GM18873 (cell line): ENCODE results near the gene NPR1.

Source experiments
- ATAC-seq: cut with Tn5 transposase; IDR thresholded peaks from one replicate; pipeline ENCODE4 v1.9.1; 2021; ENCODE audit warnings: mild to moderate bottlenecking, moderate library complexity, moderate number of reproducible peaks; ENCODE audit not compliant: unreplicated experiment, low FRiP score

The NPR1 gene

DNA sequence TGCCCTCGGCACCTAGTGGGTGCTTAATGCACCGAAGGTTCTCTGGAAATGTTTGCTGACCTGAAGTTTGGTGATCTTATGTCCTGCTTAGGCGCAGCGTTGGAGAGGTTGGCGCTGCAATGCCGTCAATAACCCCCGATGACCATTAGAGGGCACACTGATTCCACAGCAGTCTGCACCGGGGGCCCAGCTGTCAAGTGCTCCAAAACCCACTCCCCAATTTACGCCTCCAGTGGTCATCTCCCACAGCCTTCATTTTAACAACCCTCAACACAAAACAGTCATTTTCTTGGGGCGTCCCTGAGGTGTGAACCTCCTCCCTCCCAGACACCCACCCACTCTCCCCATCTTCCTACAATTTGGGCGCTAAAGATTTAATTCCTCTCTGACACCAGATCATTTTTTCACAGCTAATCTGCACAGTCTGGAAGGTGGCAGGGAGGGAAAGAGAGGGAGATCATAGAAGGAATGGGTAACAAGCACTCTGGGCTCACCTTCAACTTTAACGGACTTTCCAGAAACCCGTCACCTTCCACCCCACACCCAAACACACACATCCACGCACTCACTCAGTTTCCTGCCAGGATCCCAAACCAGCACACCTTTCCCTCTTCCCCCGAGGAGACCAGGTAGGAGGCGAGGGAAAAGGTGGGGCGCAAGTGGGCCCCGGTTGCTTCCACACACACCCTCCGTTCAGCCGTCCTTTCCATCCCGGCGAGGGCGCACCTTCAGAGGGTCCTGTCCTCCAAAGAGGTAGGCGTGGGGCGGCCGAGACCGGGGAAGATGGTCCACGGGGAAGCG is 570 bp upstream of the NPR1 start:
- ATAC-seq, result no peak

DNA sequence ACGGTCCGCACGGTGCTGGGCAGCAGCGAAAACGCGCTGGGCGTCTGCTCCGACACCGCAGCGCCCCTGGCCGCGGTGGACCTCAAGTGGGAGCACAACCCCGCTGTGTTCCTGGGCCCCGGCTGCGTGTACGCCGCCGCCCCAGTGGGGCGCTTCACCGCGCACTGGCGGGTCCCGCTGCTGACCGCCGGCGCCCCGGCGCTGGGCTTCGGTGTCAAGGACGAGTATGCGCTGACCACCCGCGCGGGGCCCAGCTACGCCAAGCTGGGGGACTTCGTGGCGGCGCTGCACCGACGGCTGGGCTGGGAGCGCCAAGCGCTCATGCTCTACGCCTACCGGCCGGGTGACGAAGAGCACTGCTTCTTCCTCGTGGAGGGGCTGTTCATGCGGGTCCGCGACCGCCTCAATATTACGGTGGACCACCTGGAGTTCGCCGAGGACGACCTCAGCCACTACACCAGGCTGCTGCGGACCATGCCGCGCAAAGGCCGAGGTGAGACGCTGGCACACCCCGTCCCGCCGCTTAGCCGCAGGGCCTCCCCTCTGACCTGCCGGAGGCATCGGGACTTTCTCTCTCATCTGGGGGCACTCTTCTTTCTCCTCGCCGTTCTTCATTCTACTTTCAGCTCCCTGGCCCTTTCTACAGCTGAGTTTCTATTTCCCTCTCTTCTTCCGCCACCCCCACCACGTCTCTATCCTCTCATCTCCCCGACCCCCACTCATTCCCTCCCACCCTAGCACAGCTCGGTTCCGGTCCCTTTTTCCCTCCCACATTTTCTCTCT is 1.0 kb downstream of the NPR1 start:
- no peak for ATAC-seq

DNA sequence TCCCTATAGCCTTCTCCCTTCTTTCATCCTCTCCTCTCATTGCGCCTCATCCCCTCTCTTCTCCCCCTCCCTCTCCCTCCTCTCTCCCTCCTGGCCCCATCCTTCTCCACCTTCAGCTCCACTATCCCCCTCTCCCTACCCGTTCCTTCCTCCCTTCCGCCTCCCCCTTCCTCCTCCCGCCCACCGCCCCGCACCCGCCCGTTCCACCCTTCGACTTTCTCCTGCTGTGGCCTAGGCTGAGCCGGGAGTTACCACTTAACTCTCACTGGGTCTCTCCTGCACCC is 1.6 kb downstream of the NPR1 start:
- no peak for ATAC-seq

DNA sequence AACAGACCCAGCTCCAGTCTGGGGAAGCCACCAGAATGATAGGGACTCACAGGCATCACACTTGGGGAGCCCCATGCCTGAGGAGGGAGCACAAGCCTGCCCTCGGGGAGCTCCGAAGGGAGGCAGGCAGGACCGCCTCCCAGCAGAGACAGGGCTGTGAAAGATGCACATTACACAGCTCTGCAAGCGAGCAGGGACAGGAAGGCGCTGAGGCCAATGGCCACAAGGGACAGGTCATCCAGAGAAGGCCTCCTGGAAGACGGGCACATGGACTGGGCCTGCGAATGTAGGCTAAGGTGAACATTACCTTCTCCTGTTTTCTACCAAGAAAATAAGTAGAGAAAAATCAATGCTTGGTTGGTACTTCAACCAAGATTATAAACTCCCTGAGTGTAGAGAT is 4.2 kb downstream of the NPR1 start:
- ATAC-seq, result no peak

DNA sequence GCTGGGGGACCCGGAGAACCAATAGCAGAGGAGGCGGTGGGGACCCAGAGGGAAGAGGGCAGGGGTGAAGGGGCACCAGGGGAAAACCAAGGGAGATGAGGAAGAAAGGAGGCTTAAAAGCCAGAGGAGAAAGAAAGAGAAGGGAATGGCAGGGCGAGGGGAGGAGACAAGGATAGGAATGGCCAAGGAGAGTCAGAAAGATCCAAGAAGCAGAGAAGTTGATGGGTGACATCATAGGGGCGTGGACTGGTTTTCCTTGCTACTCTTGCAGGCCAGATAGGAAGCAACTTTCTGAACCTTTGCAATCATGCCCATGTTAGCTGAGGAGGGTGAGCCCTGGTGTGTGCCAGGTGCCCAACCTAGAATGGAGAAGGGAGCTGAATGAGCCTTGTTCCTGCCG is 5.4 kb downstream of the NPR1 start:
- no peak for ATAC-seq

DNA sequence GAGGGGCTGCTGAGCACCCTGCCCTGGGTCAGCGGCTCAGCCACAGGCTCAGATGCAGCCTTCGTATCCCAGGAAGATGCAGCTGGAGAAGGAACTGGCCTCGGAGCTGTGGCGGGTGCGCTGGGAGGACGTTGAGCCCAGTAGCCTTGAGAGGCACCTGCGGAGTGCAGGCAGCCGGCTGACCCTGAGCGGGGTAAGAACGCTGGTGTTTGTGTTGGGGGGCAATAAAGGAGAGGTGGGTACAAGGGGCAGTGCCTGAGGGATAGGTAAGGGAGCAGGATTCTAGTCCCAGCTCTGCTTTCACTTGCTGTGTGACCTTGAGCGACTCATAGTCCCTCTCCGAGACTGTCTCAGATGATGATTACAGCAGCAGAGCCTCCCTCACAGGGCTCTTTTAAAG is 6.4 kb downstream of the NPR1 start:
- no peak for ATAC-seq

DNA sequence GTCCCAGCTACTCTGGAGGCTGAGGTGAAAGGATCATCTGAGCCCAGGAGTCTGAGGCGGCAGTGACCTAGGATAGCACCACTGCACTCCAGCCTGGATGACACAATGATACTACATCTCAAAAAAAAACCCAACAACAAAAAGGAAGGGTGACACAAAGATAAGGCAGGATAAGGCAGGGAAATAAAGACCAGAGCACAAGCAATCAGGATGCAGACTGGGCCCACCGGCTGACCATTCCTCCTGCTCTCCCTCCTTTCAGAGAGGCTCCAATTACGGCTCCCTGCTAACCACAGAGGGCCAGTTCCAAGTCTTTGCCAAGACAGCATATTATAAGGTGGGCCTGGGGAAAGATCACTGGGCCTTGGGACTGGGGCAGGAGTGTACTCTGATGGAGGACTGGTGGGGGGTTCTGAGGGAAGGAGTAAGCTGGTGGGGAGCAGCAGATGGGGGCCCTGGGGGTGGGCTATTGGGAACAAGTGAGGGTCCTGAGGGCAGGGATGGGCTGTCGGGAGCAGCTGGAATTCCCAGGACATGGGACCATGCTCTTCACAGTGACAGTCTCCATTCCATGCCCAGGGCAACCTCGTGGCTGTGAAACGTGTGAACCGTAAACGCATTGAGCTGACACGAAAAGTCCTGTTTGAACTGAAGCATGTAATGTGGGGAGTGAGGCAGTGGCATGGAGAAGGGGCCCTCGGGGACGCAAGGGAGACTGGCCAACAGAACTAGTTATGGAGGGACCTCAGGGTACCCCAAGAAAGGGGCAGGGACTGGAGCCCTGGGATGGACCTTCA is 7.3 kb downstream of the NPR1 start:
- no peak for ATAC-seq

DNA sequence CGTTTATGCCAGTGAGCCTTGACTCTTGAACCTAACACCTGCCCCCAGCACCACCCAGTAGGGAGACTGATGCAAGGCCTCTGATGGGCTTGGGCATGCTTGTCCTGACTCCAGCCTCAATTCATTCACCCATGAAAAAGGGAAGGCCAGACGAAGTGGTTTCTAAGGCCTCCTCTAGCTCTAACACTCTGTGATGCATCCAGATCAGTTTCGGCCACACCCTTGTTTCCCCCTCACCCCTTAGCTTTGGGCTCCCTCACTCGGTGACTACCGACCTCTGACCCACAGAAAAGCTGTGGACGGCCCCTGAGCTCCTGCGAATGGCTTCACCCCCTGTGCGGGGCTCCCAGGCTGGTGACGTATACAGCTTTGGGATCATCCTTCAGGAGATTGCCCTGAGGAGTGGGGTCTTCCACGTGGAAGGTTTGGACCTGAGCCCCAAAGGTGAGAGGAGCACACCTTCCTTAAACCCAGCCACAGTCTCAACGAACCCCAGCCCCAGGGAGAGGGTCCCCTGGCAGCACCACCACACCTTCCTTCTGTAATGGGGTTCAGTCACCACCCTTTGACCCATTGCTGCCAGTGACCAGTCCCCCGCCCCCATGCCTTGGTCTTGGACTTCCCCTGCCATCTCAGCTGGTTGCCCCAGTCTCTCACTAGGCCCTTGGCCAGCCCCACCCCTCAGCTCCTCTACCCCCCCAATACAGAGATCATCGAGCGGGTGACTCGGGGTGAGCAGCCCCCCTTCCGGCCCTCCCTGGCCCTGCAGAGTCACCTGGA is 9.0 kb downstream of the NPR1 start:
- ATAC-seq, result no peak

DNA sequence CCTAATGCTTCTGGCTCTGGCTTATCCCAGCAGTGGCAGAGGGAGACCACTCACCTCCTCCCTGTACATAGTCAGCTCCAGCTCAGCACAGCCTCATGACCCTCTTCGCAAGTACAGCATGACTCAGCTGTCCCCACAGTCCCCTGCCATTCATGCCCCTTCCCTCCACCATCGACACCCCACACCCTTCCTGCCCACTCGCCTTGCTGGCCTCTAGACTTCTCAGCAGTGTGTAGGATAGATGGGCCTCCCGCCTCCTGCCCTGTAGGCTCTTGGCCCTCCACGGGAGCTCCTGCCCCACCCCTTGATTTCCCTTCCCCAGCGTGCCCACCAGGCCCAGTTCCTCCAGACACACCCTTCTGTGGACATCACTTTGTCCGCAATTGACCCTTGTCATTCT is 9.8 kb downstream of the NPR1 start:
- no peak for ATAC-seq

DNA sequence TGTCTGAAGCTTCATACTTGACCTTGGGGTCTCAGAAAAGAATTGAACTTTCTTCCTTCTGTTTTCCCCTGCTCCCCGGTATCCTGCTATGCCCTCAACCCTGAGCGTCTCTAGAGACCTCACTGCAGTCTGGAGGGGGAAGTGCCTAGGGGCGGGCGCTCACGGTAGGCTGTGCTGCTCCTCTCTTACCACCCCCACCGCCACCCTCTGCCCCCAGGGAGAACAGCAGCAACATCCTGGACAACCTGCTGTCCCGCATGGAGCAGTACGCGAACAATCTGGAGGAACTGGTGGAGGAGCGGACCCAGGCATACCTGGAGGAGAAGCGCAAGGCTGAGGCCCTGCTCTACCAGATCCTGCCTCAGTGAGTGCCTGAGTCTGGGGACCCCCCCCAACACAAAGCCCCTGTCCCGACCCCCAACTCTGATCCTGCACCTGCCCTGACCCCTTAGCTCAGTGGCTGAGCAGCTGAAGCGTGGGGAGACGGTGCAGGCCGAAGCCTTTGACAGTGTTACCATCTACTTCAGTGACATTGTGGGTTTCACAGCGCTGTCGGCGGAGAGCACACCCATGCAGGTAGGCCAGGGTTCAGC is 10.3 kb downstream of the NPR1 start:
- no peak for ATAC-seq

DNA sequence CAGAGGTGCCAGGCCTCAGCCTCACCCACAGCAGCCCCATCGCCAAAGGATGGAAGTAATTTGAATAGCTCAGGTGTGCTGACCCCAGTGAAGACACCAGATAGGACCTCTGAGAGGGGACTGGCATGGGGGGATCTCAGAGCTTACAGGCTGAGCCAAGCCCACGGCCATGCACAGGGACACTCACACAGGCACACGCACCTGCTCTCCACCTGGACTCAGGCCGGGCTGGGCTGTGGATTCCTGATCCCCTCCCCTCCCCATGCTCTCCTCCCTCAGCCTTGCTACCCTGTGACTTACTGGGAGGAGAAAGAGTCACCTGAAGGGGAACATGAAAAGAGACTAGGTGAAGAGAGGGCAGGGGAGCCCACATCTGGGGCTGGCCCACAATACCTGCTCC is 15.0 kb downstream of the NPR1 start:
- ATAC-seq, result no peak

DNA sequence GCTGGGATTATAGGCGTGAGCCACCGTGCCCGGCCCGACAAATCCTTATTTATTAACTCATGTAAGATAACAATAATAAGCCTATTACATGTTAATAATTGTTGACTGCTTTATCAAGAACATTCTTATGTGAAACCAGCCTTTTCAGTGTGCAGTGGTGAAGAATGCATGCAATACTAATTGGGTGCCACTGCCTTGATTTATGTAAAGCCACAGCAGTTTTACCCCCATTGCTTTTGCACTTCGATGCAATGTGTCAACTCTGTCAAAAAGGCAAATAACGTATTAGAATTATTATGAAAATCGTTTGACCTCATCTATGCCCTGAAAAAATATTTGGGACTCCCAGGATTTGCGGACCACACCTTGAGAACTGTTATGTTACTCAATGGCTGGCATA is 18.3 kb downstream of the NPR1 start:
- ATAC-seq, result no peak

DNA sequence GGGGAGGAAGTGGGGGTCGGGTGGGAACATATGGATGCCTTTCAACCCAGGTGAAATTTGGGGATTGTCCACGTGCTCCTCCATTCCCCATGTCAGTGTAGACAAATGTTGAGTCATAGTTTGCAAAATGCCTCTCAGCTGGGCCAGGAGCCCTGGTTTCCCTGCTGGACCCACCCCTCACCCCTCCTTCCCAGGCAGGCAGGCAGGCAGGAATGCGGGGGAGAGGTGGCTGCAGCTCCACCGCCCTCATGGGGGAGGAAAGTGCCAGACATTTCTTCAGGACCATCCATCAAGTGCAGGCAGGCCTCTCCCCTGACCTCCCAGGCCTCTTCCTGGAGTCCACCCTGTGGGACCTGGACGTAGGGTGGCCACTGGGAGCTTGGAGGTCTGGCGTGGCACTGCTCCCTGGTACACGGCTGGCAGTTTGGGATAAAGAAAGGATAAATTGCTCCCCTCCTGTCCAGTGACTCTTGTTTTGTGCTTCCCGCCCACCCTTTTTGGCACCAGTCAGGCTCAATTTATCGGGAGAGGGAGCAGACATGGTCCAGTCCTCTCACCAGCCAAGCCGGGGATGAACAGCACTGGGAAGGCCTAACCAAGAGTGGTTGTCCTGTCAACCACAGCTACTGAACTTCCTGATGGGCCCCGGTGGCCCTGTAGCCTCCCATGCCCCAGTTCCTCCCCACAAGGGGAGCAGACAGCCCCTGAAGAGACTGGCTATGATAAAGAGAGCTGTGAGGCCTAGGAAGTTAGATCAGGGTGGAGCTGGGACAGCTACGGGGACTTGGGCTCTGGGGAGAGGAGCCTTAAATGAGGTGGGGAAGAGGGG is 18.9 kb downstream of the NPR1 start:
- no peak for ATAC-seq

DNA sequence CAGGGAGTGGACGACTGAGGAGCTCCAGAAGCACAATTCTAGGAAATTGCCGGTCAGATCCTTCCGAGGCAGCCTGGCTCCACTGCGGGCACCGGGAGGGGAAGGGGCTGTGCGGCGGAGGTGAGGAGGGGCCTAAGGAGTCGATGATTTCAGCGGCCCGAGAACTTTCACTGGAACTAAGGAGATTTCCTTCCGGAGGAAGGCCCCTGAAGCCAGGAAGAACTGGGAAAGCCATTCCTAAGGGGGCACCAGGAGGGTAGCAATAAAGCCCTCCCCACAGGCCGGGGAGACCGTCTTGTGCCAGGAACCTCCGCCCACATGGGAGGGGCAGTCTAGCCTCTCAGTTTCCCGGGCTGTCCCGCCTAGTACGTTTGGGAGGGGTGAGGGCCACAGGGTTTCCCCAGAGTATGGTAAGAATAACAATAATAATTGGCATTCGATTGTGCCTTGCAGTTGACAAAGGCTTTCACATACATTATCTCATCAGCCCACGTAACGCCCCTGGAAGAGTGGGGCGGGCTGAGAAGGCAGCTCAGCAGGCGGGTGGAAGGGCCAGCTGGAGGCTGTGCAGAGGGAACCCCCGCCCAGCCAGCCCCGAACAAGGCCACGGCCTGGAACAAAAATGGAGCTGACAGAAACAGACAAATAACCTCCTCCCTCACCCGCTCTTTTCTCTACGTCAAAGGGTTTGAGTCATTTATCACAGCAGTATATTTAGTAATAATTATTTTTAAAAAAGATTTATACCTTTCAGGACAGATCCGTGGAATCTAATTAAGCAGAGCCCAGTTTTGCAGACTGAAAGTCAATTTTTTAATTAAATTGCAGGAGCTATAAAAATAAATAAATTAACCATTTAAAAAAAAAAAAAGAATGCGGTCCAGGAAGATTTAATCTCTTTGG is 19.8 kb downstream of the NPR1 start:
- ATAC-seq, result no peak

DNA sequence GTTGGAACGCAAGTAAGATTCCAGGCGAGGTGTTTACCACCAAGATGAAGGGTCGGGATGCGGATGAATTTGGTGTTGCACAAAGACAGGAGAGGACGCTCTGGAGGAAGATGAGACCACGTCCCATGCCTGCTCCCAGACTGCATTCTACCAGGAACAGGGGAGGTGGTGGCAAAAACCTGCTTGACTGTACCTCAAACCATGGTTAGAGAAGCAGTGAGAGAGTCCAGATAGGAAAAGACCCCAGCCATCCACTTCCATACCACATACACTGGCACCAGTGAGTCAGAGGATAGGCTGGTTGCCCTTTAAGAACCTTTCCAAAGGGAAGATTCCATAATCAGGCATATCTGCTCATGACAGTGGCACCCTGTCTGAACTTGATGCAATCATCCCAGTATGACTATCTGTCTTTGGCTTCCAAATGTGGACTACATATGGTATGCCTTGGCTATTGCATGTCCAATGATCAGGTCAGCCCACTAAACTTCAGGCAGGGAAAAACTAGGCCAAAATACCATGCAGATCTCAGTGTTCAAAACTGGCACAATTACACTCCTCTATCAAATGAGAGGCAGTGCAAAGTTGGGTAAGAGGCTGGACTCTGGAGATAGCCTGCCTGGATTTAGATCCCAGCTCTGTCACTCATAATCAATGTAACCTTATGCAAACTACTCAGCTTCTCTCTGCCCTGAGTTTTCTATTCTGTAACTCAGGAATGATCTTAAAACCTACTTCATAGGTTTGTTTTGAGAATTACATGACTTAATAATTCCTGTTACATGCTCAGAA is 20.6 kb downstream of the NPR1 start:
- no peak for ATAC-seq

DNA sequence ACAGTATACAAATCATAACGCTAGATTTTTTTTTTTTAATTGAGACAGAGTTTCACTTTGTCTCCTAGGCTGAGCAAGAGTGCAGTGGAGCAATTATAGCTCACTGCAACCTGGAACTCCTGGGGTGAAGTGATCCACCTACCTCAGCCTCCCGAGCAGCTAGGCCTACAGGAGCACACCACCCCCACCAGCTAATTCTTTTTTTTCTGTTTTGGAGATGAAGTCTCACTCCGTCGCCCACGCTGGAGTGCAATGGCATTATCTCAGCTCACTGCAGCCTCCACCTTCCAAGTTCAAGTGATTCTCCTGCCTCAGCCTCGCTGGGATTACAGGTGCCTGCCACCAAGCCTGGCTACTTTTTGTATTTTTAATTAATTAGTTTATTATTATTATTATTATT is 21.3 kb downstream of the NPR1 start:
- ATAC-seq, result no peak

DNA sequence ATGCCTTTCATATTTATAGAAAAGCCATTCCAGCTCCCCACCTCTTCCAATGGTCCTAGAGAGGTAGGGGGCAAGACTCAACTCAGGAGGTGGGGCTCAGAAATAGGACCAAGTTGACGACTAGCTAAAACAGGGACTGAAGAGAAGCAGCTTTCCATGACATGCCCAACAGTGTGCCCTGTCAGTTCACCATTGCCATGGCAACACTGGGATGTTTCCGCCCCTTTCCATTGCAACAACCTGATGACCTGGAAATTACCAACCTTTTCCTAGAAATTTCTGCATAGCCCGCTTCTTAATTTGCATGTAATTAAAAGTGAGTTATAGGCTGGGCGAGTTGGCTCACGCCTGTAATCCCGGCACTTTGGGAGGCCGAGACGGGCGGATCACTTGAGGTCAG is 27.0 kb downstream of the NPR1 start:
- no peak for ATAC-seq

DNA sequence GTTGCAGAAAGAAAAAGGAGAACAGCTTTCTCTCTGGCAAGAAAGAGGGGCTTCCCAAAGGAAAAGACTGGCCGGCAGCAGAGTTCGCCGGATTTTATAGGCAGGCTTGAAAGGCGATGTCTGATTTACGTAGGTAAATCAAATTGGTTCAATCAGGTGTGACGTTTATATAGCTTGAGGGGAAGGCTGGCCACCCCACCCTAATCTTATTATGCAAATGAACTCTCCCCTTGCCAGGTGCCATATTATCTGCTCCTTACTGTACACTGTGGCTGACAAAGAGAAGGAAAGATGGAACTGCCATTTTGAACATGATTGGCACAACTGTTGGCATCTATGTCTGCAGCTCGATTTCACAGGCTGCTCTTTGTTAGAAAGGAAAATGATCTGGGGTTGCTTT is 32.5 kb downstream of the NPR1 start:
- ATAC-seq, result no peak
